Progenitor cell of endocrine pancreas (in vitro differentiated cells): ENCODE results near the gene BCOR. TPM values are rescaled to one million over a fixed set of nuclear protein-coding genes. Genes with fewer than 3 reads are reported as not detected.

Source experiments
- DNase-seq: peaks from one replicate; pipeline ENCODE4 v3.0.0; 2021; ENCODE audit warnings: low spot score; ENCODE audit not compliant: unreplicated experiment
- H3K27ac Mint-ChIP-seq: 2 replicates; pipeline ENCODE4 v1.8.0; 2021; ENCODE audit warnings: mild to moderate bottlenecking, moderate library complexity, mixed read lengths
- H3K27me3 Mint-ChIP-seq: 2 replicates; pipeline ENCODE4 v1.8.0; 2021; ENCODE audit warnings: mixed read lengths
- H3K36me3 Mint-ChIP-seq: 2 replicates; pipeline ENCODE4 v1.8.0; 2022; ENCODE audit warnings: mixed read lengths; ENCODE audit not compliant: insufficient read depth
- H3K4me1 Mint-ChIP-seq: 2 replicates; pipeline ENCODE4 v1.8.0; 2021; ENCODE audit warnings: low read depth, mixed read lengths
- H3K4me3 Mint-ChIP-seq: 2 replicates; pipeline ENCODE4 v1.8.0; 2021; ENCODE audit warnings: low read depth, mild to moderate bottlenecking, moderate library complexity, mixed read lengths
- H3K9me3 Mint-ChIP-seq: 2 replicates; pipeline ENCODE4 v1.8.0; 2021; ENCODE audit warnings: low read depth, mixed read lengths
- CTCF ChIP-seq: fragments of 200-600 bp; sonication (generic); IDR thresholded peaks from one replicate; pipeline ENCODE4 v1.5.0; 2021; ENCODE audit warnings: antibody characterized with exemption, mild to moderate bottlenecking; ENCODE audit not compliant: unreplicated experiment
- total RNA-seq: library from RNA; stranded (reverse); gene quantifications from 2 replicates; pipeline ENCODE4 v1.2.1, GENCODE V29; 2021

Gene BCOR
- total RNA-seq, 1 donor from 2014 or later, result 20.5 TPM

GRCh38 chrX:40104630-40104984 lies 6.8 kb upstream of the BCOR start:
- Mint-ChIP-seq H3K9me3 (no peaks in the 10 kb centered on the region), H3K27me3 (peaks cover 20% of the 10 kb centered on the region), H3K4me1 (peaks cover 13% of the 10 kb centered on the region), H3K36me3 (no peaks in the 10 kb centered on the region), H3K27ac (peak overlapping the region; percentile 71), H3K4me3 (peak overlapping the region; percentile 63)
- no peak for DNase-seq
- no peak for TF ChIP-seq CTCF

- H3K9me3 Mint-ChIP-seq, result no peaks in the 10 kb centered on the region
- H3K4me1 Mint-ChIP-seq, result peaks cover 13% of the 10 kb centered on the region
- no peak overlapping the region for H3K27ac Mint-ChIP-seq
- peaks cover 20% of the 10 kb centered on the region for H3K27me3 Mint-ChIP-seq
- H3K4me3 Mint-ChIP-seq, result peak overlapping the region; percentile 63
- H3K36me3 Mint-ChIP-seq, result no peaks in the 10 kb centered on the region
- no peak for TF ChIP-seq CTCF
- no peak for DNase-seq
Measured at GRCh38 chrX:40103565-40104323, 6.0 kb upstream of the BCOR start.

GRCh38 chrX:40102393-40103381 lies 4.9 kb upstream of the BCOR start:
- H3K36me3 Mint-ChIP-seq, result no peaks in the 10 kb centered on the region

GRCh38 chrX:40101430-40101802 lies 3.7 kb upstream of the BCOR start:
- Mint-ChIP-seq H3K4me1 (peaks cover 7% of the 10 kb centered on the region), H3K27ac (no peak overlapping the region), H3K27me3 (peaks cover 20% of the 10 kb centered on the region), H3K4me3 (no peak overlapping the region), H3K36me3 (no peaks in the 10 kb centered on the region), H3K9me3 (no peaks in the 10 kb centered on the region)
- DNase-seq, result no peak
- TF ChIP-seq CTCF, result no peak

More at GRCh38 chrX:40102393-40103381, 4.9 kb upstream of the BCOR start:
- H3K27me3 Mint-ChIP-seq, result peaks cover 20% of the 10 kb centered on the region
- peak overlapping the region; percentile 60 for H3K4me3 Mint-ChIP-seq
- TF ChIP-seq CTCF, result no peak
- H3K9me3 Mint-ChIP-seq, result no peaks in the 10 kb centered on the region
- H3K4me1 Mint-ChIP-seq, result peaks cover 11% of the 10 kb centered on the region
- DNase-seq, result no peak
- H3K27ac Mint-ChIP-seq, result peak overlapping the region; percentile 84

- Mint-ChIP-seq H3K27me3 (peaks cover 20% of the 10 kb centered on the region), H3K4me1 (peaks cover 7% of the 10 kb centered on the region), H3K27ac (no peak overlapping the region), H3K36me3 (no peaks in the 10 kb centered on the region), H3K4me3 (no peak overlapping the region), H3K9me3 (no peaks in the 10 kb centered on the region)
- no peak for DNase-seq
- no peak for TF ChIP-seq CTCF
Measured at GRCh38 chrX:40100537-40101429, 3.0 kb upstream of the BCOR start.
